ENCODE data around the gene ABCB11. TPM values are rescaled to one million over a fixed set of nuclear protein-coding genes. Genes with fewer than 3 reads are reported as not detected.

The ABCB11 gene
- total RNA-seq, 1 experiment from 2014 or later: 0.11 TPM

- Histone ChIP-seq H3K27me3 (ENCODE audit: low read length) (peaks cover 91% of the 10 kb centered on the region), H3K9me2 (replicated peaks; ENCODE audit: low read length) (no peaks in the 10 kb centered on the region), H2AFZ (ENCODE audit: low read length) (no peak overlapping the region), H3F3A (ENCODE audit: low read length, unreplicated experiment) (no peaks in the 10 kb centered on the region), H3K4me1 (ENCODE audit: insufficient read depth, low read length) (no peaks in the 10 kb centered on the region), H3K79me2 (ENCODE audit: low read length) (no peaks in the 10 kb centered on the region), H3K36me3 (ENCODE audit: low read depth, low read length) (no peaks in the 10 kb centered on the region), H3K4me2 (ENCODE audit: low read length) (no peak overlapping the region), H4K20me1 (ENCODE audit: low read length) (no peaks in the 10 kb centered on the region), H3K9ac (ENCODE audit: low read length) (no peak overlapping the region), H3K9me3 (ENCODE audit: low read length) (no peaks in the 10 kb centered on the region), H3K27ac (ENCODE audit: low read length) (no peak overlapping the region), H3K4me3 (ENCODE audit: low read length) (no peak overlapping the region)
- DNase-seq (no peak), ATAC-seq (no peak)
- intact Hi-C loops (cut with micrococcal nuclease): no loop called here
- POLR2A ChIA-PET (ENCODE audit: unreplicated experiment): no interaction called here
- BruUV-seq (replicated peaks): no TSS peak
- CTCF ChIA-PET: no interaction called here
- TF ChIP-seq EZH2 (IDR thresholded peaks at IDR 0.05; ENCODE audit: low read length, unreplicated experiment) (no peak), EZH2phosphoT487 (IDR thresholded peaks at IDR 0.05; ENCODE audit: borderline replicate concordance, low read length) (no peak)
- TF ChIP-seq, protein P1, sequence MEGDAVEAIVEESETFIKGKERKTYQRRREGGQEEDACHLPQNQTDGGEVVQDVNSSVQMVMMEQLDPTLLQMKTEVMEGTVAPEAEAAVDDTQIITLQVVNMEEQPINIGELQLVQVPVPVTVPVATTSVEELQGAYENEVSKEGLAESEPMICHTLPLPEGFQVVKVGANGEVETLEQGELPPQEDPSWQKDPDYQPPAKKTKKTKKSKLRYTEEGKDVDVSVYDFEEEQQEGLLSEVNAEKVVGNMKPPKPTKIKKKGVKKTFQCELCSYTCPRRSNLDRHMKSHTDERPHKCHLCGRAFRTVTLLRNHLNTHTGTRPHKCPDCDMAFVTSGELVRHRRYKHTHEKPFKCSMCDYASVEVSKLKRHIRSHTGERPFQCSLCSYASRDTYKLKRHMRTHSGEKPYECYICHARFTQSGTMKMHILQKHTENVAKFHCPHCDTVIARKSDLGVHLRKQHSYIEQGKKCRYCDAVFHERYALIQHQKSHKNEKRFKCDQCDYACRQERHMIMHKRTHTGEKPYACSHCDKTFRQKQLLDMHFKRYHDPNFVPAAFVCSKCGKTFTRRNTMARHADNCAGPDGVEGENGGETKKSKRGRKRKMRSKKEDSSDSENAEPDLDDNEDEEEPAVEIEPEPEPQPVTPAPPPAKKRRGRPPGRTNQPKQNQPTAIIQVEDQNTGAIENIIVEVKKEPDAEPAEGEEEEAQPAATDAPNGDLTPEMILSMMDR (conservative IDR thresholded peaks at IDR 0.05; ENCODE audit: low read depth, low read length): no peak
Observed at GRCh38 chr2:168904358-168904757, 126.8 kb downstream of the ABCB11 start.

- intact Hi-C loops (cut with micrococcal nuclease): no loop called here
- DNase-seq: no peak
- H4K20me1 ChIP-seq (ENCODE audit: low read length): no peaks in the 10 kb centered on the region
- TF ChIP-seq, protein P1 (conservative IDR thresholded peaks at IDR 0.05; ENCODE audit: low read depth, low read length): no peak
- TF ChIP-seq EZH2 (IDR thresholded peaks at IDR 0.05; ENCODE audit: low read length, unreplicated experiment) (no peak), EZH2phosphoT487 (IDR thresholded peaks at IDR 0.05; ENCODE audit: borderline replicate concordance, low read length) (no peak)
- no peaks in the 10 kb centered on the region for H3K9me2 ChIP-seq (replicated peaks; ENCODE audit: low read length)
- BruUV-seq (replicated peaks): no TSS peak
- ChIA-PET CTCF (no interaction called here), POLR2A (ENCODE audit: unreplicated experiment) (no interaction called here)
- no peak overlapping the region for H3K27ac ChIP-seq (ENCODE audit: low read length)
- H3K27me3 ChIP-seq (ENCODE audit: low read length): peaks cover 86% of the 10 kb centered on the region
- no peak overlapping the region for H3K9ac ChIP-seq (ENCODE audit: low read length)
- H3F3A ChIP-seq (ENCODE audit: low read length, unreplicated experiment): no peaks in the 10 kb centered on the region
- H3K4me2 ChIP-seq (ENCODE audit: low read length): no peak overlapping the region
- no peaks in the 10 kb centered on the region for H3K9me3 ChIP-seq (ENCODE audit: low read length)
- no peaks in the 10 kb centered on the region for H3K4me1 ChIP-seq (ENCODE audit: insufficient read depth, low read length)
- no peak overlapping the region for H2AFZ ChIP-seq (ENCODE audit: low read length)
- no peaks in the 10 kb centered on the region for H3K36me3 ChIP-seq (ENCODE audit: low read depth, low read length)
- ATAC-seq: no peak
- no peaks in the 10 kb centered on the region for H3K79me2 ChIP-seq (ENCODE audit: low read length)
- no peak overlapping the region for H3K4me3 ChIP-seq (ENCODE audit: low read length)
Observed at GRCh38 chr2:168903888-168904287, 127.2 kb downstream of the ABCB11 start.

GRCh38 chr2:168901003-168901402 is 130.1 kb downstream of the ABCB11 start, which contains the start of gene G6PC2:
Gene G6PC2 (plus strand): TSS chr2:168901291. CDS start chr2:168901332, 41 bp downstream.
- no peaks in the 10 kb centered on the region for H3K9me3 ChIP-seq (ENCODE audit: low read length)
- no peaks in the 10 kb centered on the region for H4K20me1 ChIP-seq (ENCODE audit: low read length)
- BruUV-seq (replicated peaks): no TSS peak
- H3K4me2 ChIP-seq (ENCODE audit: low read length): no peak within 1 kb of the TSS
- H3K9ac ChIP-seq (ENCODE audit: low read length): no peak within 1 kb of the TSS
- TF ChIP-seq, protein P1 (conservative IDR thresholded peaks at IDR 0.05; ENCODE audit: low read depth, low read length): no peak
- TF ChIP-seq EZH2phosphoT487 (IDR thresholded peaks at IDR 0.05; ENCODE audit: borderline replicate concordance, low read length) (no peak), EZH2 (IDR thresholded peaks at IDR 0.05; ENCODE audit: low read length, unreplicated experiment) (no peak)
- no peak within 1 kb of the TSS for H2AFZ ChIP-seq (ENCODE audit: low read length)
- ChIA-PET CTCF (no interaction called here), POLR2A (ENCODE audit: unreplicated experiment) (no interaction called here)
- ATAC-seq (no peak), DNase-seq (no peak)
- no peak within 1 kb of the TSS for H3K4me3 ChIP-seq (ENCODE audit: low read length)
- H3K79me2 ChIP-seq (ENCODE audit: low read length): no peaks in the 10 kb centered on the region
- H3K9me2 ChIP-seq (replicated peaks; ENCODE audit: low read length): no peaks in the 10 kb centered on the region
- H3K27ac ChIP-seq (ENCODE audit: low read length): no peak within 1 kb of the TSS
- H3F3A ChIP-seq (ENCODE audit: low read length, unreplicated experiment): no peaks in the 10 kb centered on the region
- intact Hi-C loops (cut with micrococcal nuclease): no loop called here
- no peaks in the 10 kb centered on the region for H3K36me3 ChIP-seq (ENCODE audit: low read depth, low read length)
- no peaks in the 10 kb centered on the region for H3K4me1 ChIP-seq (ENCODE audit: insufficient read depth, low read length)
- peaks cover 60% of the 10 kb centered on the region for H3K27me3 ChIP-seq (ENCODE audit: low read length)
